ENCODE results near the gene TMEM208. TPM values are rescaled to one million over a fixed set of nuclear protein-coding genes. Genes with fewer than 3 reads are reported as not detected.

TMEM208 gene
- total and polyA plus RNA-seq, 2 of the 13 experiments (the other 11 are each of a cell fraction or from before 2014, with no cell fraction given), result 58.8 to 72.9 TPM

DNA sequence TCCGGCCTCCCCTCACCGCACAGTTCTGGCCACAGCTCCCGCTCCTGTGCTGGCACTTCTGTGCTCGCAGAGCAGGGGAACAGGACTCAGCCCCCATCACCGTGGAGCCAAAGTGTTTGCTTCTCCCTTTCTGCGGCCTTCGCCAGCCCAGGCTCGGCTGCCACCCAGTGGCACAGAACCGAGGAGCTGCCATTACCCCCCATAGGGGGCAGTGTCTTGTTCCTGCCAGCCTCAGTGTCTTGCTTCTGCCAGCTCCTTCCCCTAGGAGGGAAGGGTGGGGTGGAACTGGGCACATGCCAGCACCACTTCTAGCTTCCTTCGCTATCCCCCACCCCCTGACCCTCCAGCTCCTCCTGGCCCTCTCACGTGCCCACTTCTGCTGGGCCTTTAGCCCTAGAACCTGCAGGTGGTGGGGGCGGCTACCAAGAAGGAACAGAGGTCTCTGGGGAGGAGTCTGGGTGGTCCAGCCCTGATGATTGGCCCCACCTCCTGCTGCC, 28.6 kb upstream of the TMEM208 start (continued):
- TF ChIP-seq ZBTB40 (IDR thresholded peaks at IDR 0.05) (no peak), ZBTB40 (CRISPR knock-in tag; IDR thresholded peaks at IDR 0.05) (no peak), XRCC5 (optimal IDR thresholded peaks at IDR 0.05; ENCODE audit: low read length) (no peak), HNRNPL (IDR thresholded peaks at IDR 0.05; ENCODE audit: low read depth, low read length) (peak; percentile 94), JUN (CRISPR knock-in tag; IDR thresholded peaks at IDR 0.05) (no peak), ZNF713 (CRISPR knock-in tag; IDR thresholded peaks at IDR 0.05) (no peak), ZSCAN9 (CRISPR knock-in tag; IDR thresholded peaks at IDR 0.05; ENCODE audit: borderline replicate concordance) (no peak), ZNF605 (CRISPR knock-in tag; IDR thresholded peaks at IDR 0.05) (no peak), PCBP1 (IDR thresholded peaks at IDR 0.05; ENCODE audit: borderline replicate concordance, low read depth, low read length) (no peak), BRCA1 (CRISPR knock-in tag; IDR thresholded peaks at IDR 0.05) (no peak), ZNF589 (CRISPR knock-in tag; conservative IDR thresholded peaks at IDR 0.05) (no peak), ZNF121 (CRISPR knock-in tag; IDR thresholded peaks at IDR 0.05) (no peak)
- TF ChIP-seq, protein P1, sequence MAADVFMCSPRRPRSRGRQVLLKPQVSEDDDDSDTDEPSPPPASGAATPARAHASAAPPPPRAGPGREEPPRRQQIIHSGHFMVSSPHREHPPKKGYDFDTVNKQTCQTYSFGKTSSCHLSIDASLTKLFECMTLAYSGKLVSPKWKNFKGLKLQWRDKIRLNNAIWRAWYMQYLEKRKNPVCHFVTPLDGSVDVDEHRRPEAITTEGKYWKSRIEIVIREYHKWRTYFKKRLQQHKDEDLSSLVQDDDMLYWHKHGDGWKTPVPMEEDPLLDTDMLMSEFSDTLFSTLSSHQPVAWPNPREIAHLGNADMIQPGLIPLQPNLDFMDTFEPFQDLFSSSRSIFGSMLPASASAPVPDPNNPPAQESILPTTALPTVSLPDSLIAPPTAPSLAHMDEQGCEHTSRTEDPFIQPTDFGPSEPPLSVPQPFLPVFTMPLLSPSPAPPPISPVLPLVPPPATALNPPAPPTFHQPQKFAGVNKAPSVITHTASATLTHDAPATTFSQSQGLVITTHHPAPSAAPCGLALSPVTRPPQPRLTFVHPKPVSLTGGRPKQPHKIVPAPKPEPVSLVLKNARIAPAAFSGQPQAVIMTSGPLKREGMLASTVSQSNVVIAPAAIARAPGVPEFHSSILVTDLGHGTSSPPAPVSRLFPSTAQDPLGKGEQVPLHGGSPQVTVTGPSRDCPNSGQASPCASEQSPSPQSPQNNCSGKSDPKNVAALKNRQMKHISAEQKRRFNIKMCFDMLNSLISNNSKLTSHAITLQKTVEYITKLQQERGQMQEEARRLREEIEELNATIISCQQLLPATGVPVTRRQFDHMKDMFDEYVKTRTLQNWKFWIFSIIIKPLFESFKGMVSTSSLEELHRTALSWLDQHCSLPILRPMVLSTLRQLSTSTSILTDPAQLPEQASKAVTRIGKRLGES (CRISPR knock-in tag; IDR thresholded peaks at IDR 0.05; ENCODE audit: borderline replicate concordance), result no peak
- TF ChIP-seq, protein P2, sequence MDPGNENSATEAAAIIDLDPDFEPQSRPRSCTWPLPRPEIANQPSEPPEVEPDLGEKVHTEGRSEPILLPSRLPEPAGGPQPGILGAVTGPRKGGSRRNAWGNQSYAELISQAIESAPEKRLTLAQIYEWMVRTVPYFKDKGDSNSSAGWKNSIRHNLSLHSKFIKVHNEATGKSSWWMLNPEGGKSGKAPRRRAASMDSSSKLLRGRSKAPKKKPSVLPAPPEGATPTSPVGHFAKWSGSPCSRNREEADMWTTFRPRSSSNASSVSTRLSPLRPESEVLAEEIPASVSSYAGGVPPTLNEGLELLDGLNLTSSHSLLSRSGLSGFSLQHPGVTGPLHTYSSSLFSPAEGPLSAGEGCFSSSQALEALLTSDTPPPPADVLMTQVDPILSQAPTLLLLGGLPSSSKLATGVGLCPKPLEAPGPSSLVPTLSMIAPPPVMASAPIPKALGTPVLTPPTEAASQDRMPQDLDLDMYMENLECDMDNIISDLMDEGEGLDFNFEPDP (CRISPR knock-in tag; conservative IDR thresholded peaks at IDR 0.05), result no peak
- TF ChIP-seq, protein P3, sequence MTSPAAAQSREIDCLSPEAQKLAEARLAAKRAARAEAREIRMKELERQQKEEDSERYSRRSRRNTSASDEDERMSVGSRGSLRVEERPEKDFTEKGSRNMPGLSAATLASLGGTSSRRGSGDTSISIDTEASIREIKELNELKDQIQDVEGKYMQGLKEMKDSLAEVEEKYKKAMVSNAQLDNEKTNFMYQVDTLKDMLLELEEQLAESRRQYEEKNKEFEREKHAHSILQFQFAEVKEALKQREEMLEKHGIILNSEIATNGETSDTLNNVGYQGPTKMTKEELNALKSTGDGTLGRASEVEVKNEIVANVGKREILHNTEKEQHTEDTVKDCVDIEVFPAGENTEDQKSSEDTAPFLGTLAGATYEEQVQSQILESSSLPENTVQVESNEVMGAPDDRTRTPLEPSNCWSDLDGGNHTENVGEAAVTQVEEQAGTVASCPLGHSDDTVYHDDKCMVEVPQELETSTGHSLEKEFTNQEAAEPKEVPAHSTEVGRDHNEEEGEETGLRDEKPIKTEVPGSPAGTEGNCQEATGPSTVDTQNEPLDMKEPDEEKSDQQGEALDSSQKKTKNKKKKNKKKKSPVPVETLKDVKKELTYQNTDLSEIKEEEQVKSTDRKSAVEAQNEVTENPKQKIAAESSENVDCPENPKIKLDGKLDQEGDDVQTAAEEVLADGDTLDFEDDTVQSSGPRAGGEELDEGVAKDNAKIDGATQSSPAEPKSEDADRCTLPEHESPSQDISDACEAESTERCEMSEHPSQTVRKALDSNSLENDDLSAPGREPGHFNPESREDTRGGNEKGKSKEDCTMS (CRISPR knock-in tag; conservative IDR thresholded peaks at IDR 0.05), result no peak

Measured in HepG2 (cell line).